HCT116 (cell line): ENCODE data around the gene FAM20C. TPM values are rescaled to one million over a fixed set of nuclear protein-coding genes. Genes with fewer than 3 reads are reported as not detected.

Source experiments
- ATAC-seq: fragments of 200-7000 bp; cut with Tn5 transposase; 2 replicates; pipeline ENCODE4 v1.9.1; 2020; ENCODE audit warnings: mild to moderate bottlenecking, moderate library complexity
- BruUV-seq: library from RNA; stranded (reverse); fragments of 400-500 nt; replicated peaks from 2 replicates; lab custom pipeline; 2021; lab: Mats Ljungman, UMichigan
- CTCF ChIA-PET: fragments of 300-600 bp; sonication (Branson Sonifier 250); formaldehyde crosslinking; loops from one replicate; lab custom pipeline; 2021; ENCODE audit warnings: antibody characterized with exemption; lab: Charles Lee
- POLR2A ChIA-PET: fragments of 300-600, 350-600 bp; sonication (Branson Sonifier 250); formaldehyde crosslinking; loops from one replicate; lab custom pipeline; 2021; ENCODE audit warnings: antibody characterized with exemption; lab: Charles Lee
- RAD21 ChIA-PET, 2 experiments: fragments of 300-600 bp; sonication (Branson Sonifier 250); formaldehyde crosslinking; loops; one replicate each; lab custom pipeline; 2023; ENCODE audit warnings: low total read pairs in 2 of 2; ENCODE audit not compliant: uncharacterized antibody in 2 of 2, unreplicated experiment in 2 of 2, low non-redundant PET in 1 of 2; lab: Charles Lee
- DNase-seq: peaks from one replicate; pipeline ENCODE4 v3.0.0-alpha.2; 2010; ENCODE audit warnings: low read depth, low spot score
- H2AFZ ChIP-seq: fragments of 200-600 bp; shearing (Covaris generic), sonication (generic); 2 replicates; pipeline ENCODE4 v1.6.1; 2017; ENCODE audit warnings: low read depth, mixed run types, mixed read lengths, antibody characterized with exemption, low read length; ENCODE audit not compliant: poor library complexity, severe bottlenecking
- H3K27ac ChIP-seq: 2 replicates; pipeline ENCODE4 v1.5.1; 2012; ENCODE audit warnings: low read depth, low read length
- H3K27me3 ChIP-seq: fragments of 200-600 bp; sonication (generic); 2 replicates; pipeline ENCODE4 v1.6.1; 2016; ENCODE audit warnings: mixed run types, low read length, mixed read lengths; ENCODE audit not compliant: insufficient read depth
- H3K36me3 ChIP-seq, 2 experiments: fragments of 200-500 bp in 1 of 2; fragments of 200-600 bp in 1 of 2; sonication (Bioruptor generic) in 1 of 2; sonication (generic) in 1 of 2; 2 replicates each; pipeline versions ENCODE4 v1.5.1 to v1.6.1; 2014 to 2016; ENCODE audit warnings: low read length in 2 of 2, inconsistent platforms in 1 of 2, mixed read lengths in 1 of 2, mixed run types in 1 of 2; ENCODE audit not compliant: insufficient read depth in 2 of 2, control insufficient read depth in 1 of 2
- H3K4me1 ChIP-seq, 2 experiments: fragments of 200-600 bp in 1 of 2; sonication (generic) in 1 of 2; 2 replicates each; pipeline versions ENCODE4 v1.5.1 to v1.6.1; 2012 to 2017; ENCODE audit warnings: low read length in 2 of 2, inconsistent platforms in 1 of 2, mild to moderate bottlenecking in 1 of 2, mixed read lengths in 1 of 2, mixed run types in 1 of 2, moderate library complexity in 1 of 2; ENCODE audit not compliant: insufficient read depth in 2 of 2, control insufficient read depth in 1 of 2
- H3K4me2 ChIP-seq: fragments of 200-600 bp; sonication (generic); 2 replicates; pipeline ENCODE4 v1.6.1; 2017; ENCODE audit warnings: mixed run types, low read length, mixed read lengths
- H3K4me3 ChIP-seq, 2 experiments: fragments of 200-600 bp in 1 of 2; sonication (generic) in 1 of 2; replicated peaks in 1 of 2; 2 replicates each; pipeline ENCODE4 v1.5.1; 2011 to 2016; ENCODE audit warnings: low read length in 2 of 2, control low read depth in 1 of 2, low read depth in 1 of 2, mild to moderate bottlenecking in 1 of 2, mixed read lengths in 1 of 2, mixed run types in 1 of 2
- H3K79me2 ChIP-seq: fragments of 200-600 bp; sonication (generic); 2 replicates; pipeline ENCODE4 v1.6.1; 2017; ENCODE audit warnings: mild to moderate bottlenecking, mixed run types, low read length, moderate library complexity, mixed read lengths; ENCODE audit not compliant: insufficient read depth
- H3K9ac ChIP-seq: fragments of 200-600 bp; sonication (generic); 2 replicates; pipeline ENCODE4 v1.6.1; 2016; ENCODE audit warnings: low read length, mixed read lengths
- H3K9me2 ChIP-seq: fragments of 200-600 bp; sonication (generic), shearing (Covaris generic); 2 replicates; pipeline ENCODE4 v1.6.1; 2017; ENCODE audit warnings: mixed run types, mild to moderate bottlenecking, moderate library complexity; ENCODE audit not compliant: insufficient read depth
- H3K9me3 ChIP-seq, 2 experiments: fragments of 200-500 bp in 1 of 2; fragments of 200-600 bp in 1 of 2; sonication (Bioruptor generic) in 1 of 2; sonication (generic) in 1 of 2; 2 replicates each; pipeline ENCODE4 v1.6.1; 2014 to 2017; ENCODE audit warnings: low read length in 2 of 2, mixed read lengths in 2 of 2, inconsistent platforms in 1 of 2, low read depth in 1 of 2, mild to moderate bottlenecking in 1 of 2, mixed run types in 1 of 2, moderate library complexity in 1 of 2; ENCODE audit not compliant: control insufficient read depth in 1 of 2, insufficient read depth in 1 of 2
- H4K20me1 ChIP-seq: fragments of 200-600 bp; sonication (generic), shearing (Covaris generic); 2 replicates; pipeline ENCODE4 v1.6.1; 2017; ENCODE audit warnings: mixed run types, mild to moderate bottlenecking, moderate library complexity; ENCODE audit not compliant: insufficient read depth
- CBX3 ChIP-seq: IDR thresholded peaks from 2 replicates; pipeline ENCODE4 v1.6.1; 2012; ENCODE audit warnings: low read depth
- CEBPB ChIP-seq: IDR thresholded peaks from 2 replicates; pipeline ENCODE4 v1.6.1; 2012; ENCODE audit warnings: low read depth
- CTCF ChIP-seq, 3 experiments: fragments of 200-600 bp in 1 of 3; sonication (generic) in 1 of 3; IDR thresholded peaks in 2 of 3; conservative IDR thresholded peaks in 1 of 3; 2 replicates each; pipeline ENCODE4 v1.5.1; 2012 to 2017; ENCODE audit warnings: low read depth in 2 of 3, low read length in 2 of 3, antibody characterized with exemption in 1 of 3, borderline replicate concordance in 1 of 3, control low read depth in 1 of 3, mild to moderate bottlenecking in 1 of 3, mixed read lengths in 1 of 3, mixed run types in 1 of 3, moderate library complexity in 1 of 3; ENCODE audit not compliant: insufficient read depth in 1 of 3
- EGR1 ChIP-seq: IDR thresholded peaks from 2 replicates; pipeline ENCODE4 v1.6.1; 2012; ENCODE audit warnings: low read depth
- EZH2 ChIP-seq: fragments of 200-600 bp; sonication (generic); IDR thresholded peaks from 2 replicates; pipeline ENCODE4 v1.6.1; 2017; ENCODE audit warnings: antibody characterized with exemption, mixed run types
- FOSL1 ChIP-seq: IDR thresholded peaks from 2 replicates; pipeline ENCODE4 v1.6.1; 2012; ENCODE audit warnings: low read depth
- JUND ChIP-seq: IDR thresholded peaks from 2 replicates; pipeline ENCODE4 v1.6.1; 2012
- POLR2A ChIP-seq: IDR thresholded peaks from 2 replicates; pipeline ENCODE4 v1.7.0; 2011; ENCODE audit warnings: borderline replicate concordance; ENCODE audit not compliant: insufficient read depth, insufficient read length; ENCODE audit errors: extremely low read depth
- POLR2AphosphoS5 ChIP-seq: IDR thresholded peaks from 2 replicates; pipeline ENCODE4 v1.6.1; 2011; ENCODE audit warnings: mild to moderate bottlenecking, low read depth, low read length, moderate library complexity
- RAD21 ChIP-seq: IDR thresholded peaks from 2 replicates; pipeline ENCODE4 v1.6.1; 2012; ENCODE audit warnings: low read depth, mild to moderate bottlenecking
- SIN3A ChIP-seq: IDR thresholded peaks from 2 replicates; pipeline ENCODE4 v1.6.1; 2012; ENCODE audit warnings: low read depth
- SP1 ChIP-seq: IDR thresholded peaks from 2 replicates; pipeline ENCODE4 v1.6.1; 2012; ENCODE audit warnings: low read depth
- SRF ChIP-seq: IDR thresholded peaks from 2 replicates; pipeline ENCODE4 v1.6.1; 2012; ENCODE audit warnings: low read depth
- TCF7L2 ChIP-seq: IDR thresholded peaks from 2 replicates; pipeline ENCODE4 v1.7.0; 2011; ENCODE audit warnings: borderline replicate concordance, inconsistent platforms; ENCODE audit not compliant: insufficient read depth, insufficient read length; ENCODE audit errors: extremely low read depth
- YY1 ChIP-seq: IDR thresholded peaks from 2 replicates; pipeline ENCODE4 v1.6.1; 2011; ENCODE audit warnings: low read length, low read depth, moderate library complexity, mild to moderate bottlenecking; ENCODE audit not compliant: insufficient replicate concordance; ENCODE audit errors: extremely low read depth
- ZBTB33 ChIP-seq: IDR thresholded peaks from 2 replicates; pipeline ENCODE4 v1.6.1; 2011; ENCODE audit warnings: mild to moderate bottlenecking, low read length, moderate library complexity; ENCODE audit not compliant: insufficient replicate concordance; ENCODE audit errors: extremely low read depth
- ZFX ChIP-seq: fragments of 450-650 bp; IDR thresholded peaks from 2 replicates; pipeline ENCODE4 v1.6.1; 2017
- intact Hi-C: fragments of 100-400 bp; cut with micrococcal nuclease; formaldehyde crosslinking; loops from 2 replicates; pipeline ENCODE4 v1.10.0; 2022
- total RNA-seq: library from RNA; stranded (reverse); gene quantifications from one replicate; pipeline ENCODE4 v1.2.1, GENCODE V29; 2021; ENCODE audit not compliant: unreplicated experiment
- TF ChIP-seq, protein P1 (sequence below): IDR thresholded peaks from 2 replicates; pipeline ENCODE4 v1.6.1; 2012

FAM20C gene
- total RNA-seq, 1 experiment from 2014 or later, result 27.1 TPM

GRCh38 chr7:171364-171904 lies 20.9 kb upstream of the FAM20C start:
- ATAC-seq, result no peak

More at GRCh38 chr7:171364-171904, 20.9 kb upstream of the FAM20C start:
- ChIA-PET CTCF (no interaction called here), RAD21 (no interaction called here)
- no peaks in the 10 kb centered on the region for H3K36me3 ChIP-seq
- TF ChIP-seq CBX3 (no peak), FOSL1 (no peak), ZBTB33 (no peak), CTCF (IDR thresholded peaks at IDR 0.05 in 2 of 3, conservative IDR thresholded peaks at IDR 0.05 in 1 of 3; ENCODE audit: borderline replicate concordance in 1 of 3, insufficient read depth in 1 of 3, low read depth in 2 of 3, low read length in 2 of 3) (no peak), YY1 (no peak), RAD21 (no peak), SRF (no peak), SP1 (no peak), CEBPB (no peak), POLR2A (no peak), ZFX (no peak), SIN3A (no peak), EGR1 (no peak), JUND (no peak), POLR2AphosphoS5 (no peak), EZH2 (no peak), TCF7L2 (no peak)
- TF ChIP-seq, protein P1, sequence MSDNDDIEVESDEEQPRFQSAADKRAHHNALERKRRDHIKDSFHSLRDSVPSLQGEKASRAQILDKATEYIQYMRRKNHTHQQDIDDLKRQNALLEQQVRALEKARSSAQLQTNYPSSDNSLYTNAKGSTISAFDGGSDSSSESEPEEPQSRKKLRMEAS, result no peak
- TF ChIP-seq, all 23 proteins: peak for 0
- H3K4me1 ChIP-seq, result no peaks in the 10 kb centered on the region
- H3K4me3 ChIP-seq, result no peak overlapping the region
- no peak overlapping the region for H3K4me2 ChIP-seq
- H3K79me2 ChIP-seq, result no peaks in the 10 kb centered on the region
- H3K9me3 ChIP-seq, result no peaks in the 10 kb centered on the region
- H3K9ac ChIP-seq, result no peak overlapping the region
- H3K9me2 ChIP-seq, result no peaks in the 10 kb centered on the region
- intact Hi-C loops, result no loop called here
- no peak overlapping the region for H3K27ac ChIP-seq
- DNase-seq, result no peak
- H3K27me3 ChIP-seq, result 0 out of 2 replicates have a peak, but pooled peaks cover 3% of the 10 kb centered on the region
- POLR2A ChIA-PET, result no interaction called here
- no peaks in the 10 kb centered on the region for H4K20me1 ChIP-seq
- BruUV-seq, result no TSS peak
- no peak overlapping the region for H2AFZ ChIP-seq
